BE2C (cell line): ENCODE measurements around the gene LRP1.

Experiments
- DNase-seq: peaks from one replicate; pipeline ENCODE4 v3.0.0-alpha.2; 2020
- H3K27me3 ChIP-seq: fragments of 250-450 bp; sonication (Bioruptor Pico); 2 replicates; pipeline ENCODE4 v1.5.1; 2020; ENCODE audit warnings: mild to moderate bottlenecking
- H3K36me3 ChIP-seq: fragments of 250-450 bp; sonication (Bioruptor Pico); 2 replicates; pipeline ENCODE4 v1.5.1; 2020; ENCODE audit warnings: mild to moderate bottlenecking
- H3K4me1 ChIP-seq: fragments of 250-450 bp; sonication (Bioruptor Pico); 2 replicates; pipeline ENCODE4 v1.5.1; 2020
- H3K4me3 ChIP-seq: 2 replicates; pipeline ENCODE4 v1.5.1; 2011; ENCODE audit warnings: low read depth, low read length
- H3K9me3 ChIP-seq: fragments of 250-450 bp; sonication (Bioruptor Pico); 2 replicates; pipeline ENCODE4 v1.5.1; 2020
- TF ChIP-seq, protein P1 (sequence below): IDR thresholded peaks from 2 replicates; pipeline ENCODE4 v1.5.1; 2012; ENCODE audit warnings: mild to moderate bottlenecking, low read depth, low read length

Gene LRP1

DNA sequence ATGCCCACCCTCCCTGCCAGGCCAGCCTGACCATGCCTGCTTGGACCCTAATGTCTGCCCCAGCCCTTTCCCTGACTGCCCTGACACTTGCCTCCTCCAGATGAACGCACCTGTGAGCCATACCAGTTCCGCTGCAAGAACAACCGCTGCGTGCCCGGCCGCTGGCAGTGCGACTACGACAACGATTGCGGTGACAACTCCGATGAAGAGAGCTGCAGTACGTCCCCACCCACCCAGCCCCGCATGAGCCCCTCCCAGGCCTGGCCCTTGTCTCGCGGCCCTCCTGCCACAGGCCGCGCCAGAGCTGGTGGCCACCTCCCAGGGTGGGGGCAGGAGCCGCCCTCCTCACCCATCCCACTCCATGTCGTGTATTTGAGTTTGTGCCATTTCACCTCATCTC, 74.0 kb downstream of the LRP1 start:
- H3K36me3 ChIP-seq, result no peaks in the 10 kb centered on the region
- no peaks in the 10 kb centered on the region for H3K27me3 ChIP-seq
- no peaks in the 10 kb centered on the region for H3K9me3 ChIP-seq
- H3K4me1 ChIP-seq, result no peaks in the 10 kb centered on the region
- no peak for DNase-seq
- H3K4me3 ChIP-seq, result no peak overlapping the region
- TF ChIP-seq, protein P1, sequence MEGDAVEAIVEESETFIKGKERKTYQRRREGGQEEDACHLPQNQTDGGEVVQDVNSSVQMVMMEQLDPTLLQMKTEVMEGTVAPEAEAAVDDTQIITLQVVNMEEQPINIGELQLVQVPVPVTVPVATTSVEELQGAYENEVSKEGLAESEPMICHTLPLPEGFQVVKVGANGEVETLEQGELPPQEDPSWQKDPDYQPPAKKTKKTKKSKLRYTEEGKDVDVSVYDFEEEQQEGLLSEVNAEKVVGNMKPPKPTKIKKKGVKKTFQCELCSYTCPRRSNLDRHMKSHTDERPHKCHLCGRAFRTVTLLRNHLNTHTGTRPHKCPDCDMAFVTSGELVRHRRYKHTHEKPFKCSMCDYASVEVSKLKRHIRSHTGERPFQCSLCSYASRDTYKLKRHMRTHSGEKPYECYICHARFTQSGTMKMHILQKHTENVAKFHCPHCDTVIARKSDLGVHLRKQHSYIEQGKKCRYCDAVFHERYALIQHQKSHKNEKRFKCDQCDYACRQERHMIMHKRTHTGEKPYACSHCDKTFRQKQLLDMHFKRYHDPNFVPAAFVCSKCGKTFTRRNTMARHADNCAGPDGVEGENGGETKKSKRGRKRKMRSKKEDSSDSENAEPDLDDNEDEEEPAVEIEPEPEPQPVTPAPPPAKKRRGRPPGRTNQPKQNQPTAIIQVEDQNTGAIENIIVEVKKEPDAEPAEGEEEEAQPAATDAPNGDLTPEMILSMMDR, result no peak

DNA sequence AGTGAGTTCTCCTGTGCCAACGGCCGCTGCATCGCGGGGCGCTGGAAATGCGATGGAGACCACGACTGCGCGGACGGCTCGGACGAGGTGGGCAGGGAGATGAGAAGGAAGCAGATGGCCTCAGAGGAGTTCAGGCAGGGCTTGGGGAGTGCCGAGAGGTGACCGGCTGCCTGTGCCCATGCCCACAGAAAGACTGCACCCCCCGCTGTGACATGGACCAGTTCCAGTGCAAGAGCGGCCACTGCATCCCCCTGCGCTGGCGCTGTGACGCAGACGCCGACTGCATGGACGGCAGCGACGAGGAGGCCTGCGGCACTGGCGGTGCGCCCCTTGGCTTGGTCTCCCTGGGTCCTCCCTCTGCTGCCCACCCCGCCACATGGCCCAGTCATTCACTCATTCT, 74.9 kb downstream of the LRP1 start:
- Histone ChIP-seq H3K36me3 (no peaks in the 10 kb centered on the region), H3K27me3 (no peaks in the 10 kb centered on the region), H3K9me3 (no peaks in the 10 kb centered on the region)

DNA sequence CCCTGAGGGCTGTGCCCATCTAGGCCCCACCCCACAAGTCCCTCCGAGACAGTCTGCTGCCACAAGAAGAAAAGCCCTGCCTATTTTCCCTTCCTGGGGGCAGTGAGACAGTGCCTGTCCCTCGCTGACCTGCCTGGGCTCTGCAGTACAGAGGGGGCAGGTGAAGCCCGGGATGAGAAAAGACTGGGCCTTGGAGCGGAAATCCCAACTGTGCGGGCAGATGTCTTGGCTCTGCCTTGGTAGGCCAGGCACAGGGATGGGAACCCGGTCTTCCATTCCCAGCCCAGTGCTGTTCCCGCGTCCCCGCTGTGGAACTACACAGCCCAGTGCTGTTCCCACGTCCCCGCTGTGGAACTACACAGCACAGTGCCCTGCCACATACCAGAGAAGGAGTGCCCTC, 75.5 kb downstream of the LRP1 start:
- TF ChIP-seq, protein P1, result no peak
- no peaks in the 10 kb centered on the region for H3K9me3 ChIP-seq
- no peaks in the 10 kb centered on the region for H3K4me1 ChIP-seq
- no peaks in the 10 kb centered on the region for H3K27me3 ChIP-seq
- no peak for DNase-seq
- no peaks in the 10 kb centered on the region for H3K36me3 ChIP-seq
- no peak overlapping the region for H3K4me3 ChIP-seq

More for the DNA sequence above, 74.9 kb downstream of the LRP1 start:
- no peaks in the 10 kb centered on the region for H3K4me1 ChIP-seq
- no peak overlapping the region for H3K4me3 ChIP-seq
- no peak for DNase-seq
- TF ChIP-seq, protein P1, result no peak

DNA sequence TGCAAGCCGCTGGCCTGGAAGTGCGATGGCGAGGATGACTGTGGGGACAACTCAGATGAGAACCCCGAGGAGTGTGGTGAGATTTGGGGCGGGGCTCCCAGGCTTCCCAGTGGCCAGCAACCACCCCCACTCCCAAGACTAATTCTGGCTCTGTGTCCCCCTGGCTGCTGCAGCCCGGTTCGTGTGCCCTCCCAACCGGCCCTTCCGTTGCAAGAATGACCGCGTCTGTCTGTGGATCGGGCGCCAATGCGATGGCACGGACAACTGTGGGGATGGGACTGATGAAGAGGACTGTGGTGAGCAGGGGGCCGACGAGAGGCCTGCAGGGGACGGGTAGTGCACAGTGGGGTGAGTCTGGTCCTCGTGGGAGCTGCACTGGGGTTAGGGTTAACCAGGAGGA, 76.2 kb downstream of the LRP1 start:
- no peak for DNase-seq
- H3K36me3 ChIP-seq, result no peaks in the 10 kb centered on the region
- TF ChIP-seq, protein P1, result no peak

DNA sequence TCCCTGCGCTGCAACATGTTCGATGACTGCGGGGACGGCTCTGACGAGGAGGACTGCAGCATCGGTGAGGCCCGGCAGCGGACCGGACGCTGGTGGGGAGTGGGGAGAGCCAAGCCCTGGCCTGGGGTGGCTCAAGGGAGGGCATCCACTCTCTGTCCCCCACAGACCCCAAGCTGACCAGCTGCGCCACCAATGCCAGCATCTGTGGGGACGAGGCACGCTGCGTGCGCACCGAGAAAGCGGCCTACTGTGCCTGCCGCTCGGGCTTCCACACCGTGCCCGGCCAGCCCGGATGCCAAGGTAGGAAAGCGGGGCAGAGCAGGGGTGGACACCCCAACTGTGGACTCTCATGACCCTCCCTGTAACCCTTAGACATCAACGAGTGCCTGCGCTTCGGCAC, 76.9 kb downstream of the LRP1 start:
- Histone ChIP-seq H3K36me3 (no peaks in the 10 kb centered on the region), H3K27me3 (no peaks in the 10 kb centered on the region), H3K4me1 (no peaks in the 10 kb centered on the region), H3K4me3 (no peak overlapping the region), H3K9me3 (no peaks in the 10 kb centered on the region)
- DNase-seq, result no peak
- TF ChIP-seq, protein P1, result no peak

More for the DNA sequence above, 76.2 kb downstream of the LRP1 start:
- Histone ChIP-seq H3K4me1 (no peaks in the 10 kb centered on the region), H3K4me3 (no peak overlapping the region), H3K27me3 (no peaks in the 10 kb centered on the region), H3K9me3 (no peaks in the 10 kb centered on the region)

DNA sequence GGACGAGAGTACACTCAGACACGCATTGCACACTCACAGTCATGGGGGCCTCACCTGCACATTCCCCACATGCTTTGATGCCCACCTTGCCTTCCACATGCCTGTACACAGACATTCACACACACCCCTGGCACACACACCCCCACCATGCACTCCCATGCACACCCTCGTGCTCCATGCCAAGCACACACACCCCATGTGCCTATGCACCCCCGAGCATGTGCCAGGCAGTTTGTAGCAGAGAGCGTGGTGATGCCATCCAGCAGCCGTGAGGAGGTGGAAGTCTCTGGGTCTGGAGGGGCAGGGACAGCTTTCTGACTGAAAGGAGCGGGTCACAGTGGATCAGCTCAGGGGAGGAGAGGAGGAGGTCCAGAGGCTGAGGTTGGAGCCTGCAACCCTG, 77.6 kb downstream of the LRP1 start:
- Histone ChIP-seq H3K27me3 (no peaks in the 10 kb centered on the region), H3K4me1 (no peaks in the 10 kb centered on the region), H3K4me3 (no peak overlapping the region), H3K36me3 (no peaks in the 10 kb centered on the region), H3K9me3 (no peaks in the 10 kb centered on the region)
- TF ChIP-seq, protein P1, result no peak
- DNase-seq, result no peak
